Stomach (tissue), 9 donors: ENCODE data around the gene MAMDC2. TPM values are rescaled to one million over a fixed set of nuclear protein-coding genes. Genes with fewer than 3 reads are reported as not detected.

Experiments
- DNase-seq, 2 donors: peaks; one replicate each; pipeline versions ENCODE4 v3.0.0 to v3.0.0-alpha.2; 2013 to 2019
- H3K27ac ChIP-seq, 5 donors: fragments of 200-600 bp in 4 of 5; sonication (generic) in 4 of 5; one replicate each; pipeline ENCODE4 v1.5.1; 2013 to 2019; ENCODE audit warnings: mild to moderate bottlenecking in 1 of 5, moderate library complexity in 1 of 5
- H3K27me3 ChIP-seq, 3 donors: fragments of 200-600 bp; sonication (generic); one replicate each; pipeline ENCODE4 v1.5.1; 2017 to 2019; ENCODE audit warnings: mixed run types in 1 of 3
- H3K36me3 ChIP-seq, 4 donors: fragments of 200-600 bp; sonication (generic); 1 replicate in 3 of 4; 2 replicates in 1 of 4; pipeline ENCODE4 v1.5.1; 2016 to 2019
- H3K4me1 ChIP-seq, 4 donors: fragments of 200-600 bp; sonication (generic); one replicate each; pipeline ENCODE4 v1.5.1; 2016 to 2019
- H3K4me3 ChIP-seq, 4 donors: fragments of 200-600 bp; sonication (generic) in 3 of 4; one replicate each; pipeline ENCODE4 v1.5.1; 2016 to 2019; ENCODE audit warnings: mild to moderate bottlenecking in 1 of 4
- H3K9me3 ChIP-seq, 4 donors: fragments of 200-600 bp; sonication (generic); one replicate each; pipeline ENCODE4 v1.5.1; 2016 to 2019
- EP300 ChIP-seq: sonication (generic); formaldehyde crosslinking; IDR thresholded peaks from one replicate; pipeline ENCODE4 v1.6.1; 2017; ENCODE audit warnings: antibody characterized with exemption
- POLR2A ChIP-seq, 4 donors: fragments of 450-650 bp; IDR thresholded peaks; one replicate each; pipeline ENCODE4 v1.6.1; 2016; ENCODE audit warnings: antibody characterized with exemption in 4 of 4, control low read depth in 2 of 4, mild to moderate bottlenecking in 1 of 4, moderate library complexity in 1 of 4
- POLR2AphosphoS5 ChIP-seq, 3 donors: sonication (generic); formaldehyde crosslinking; IDR thresholded peaks; one replicate each; pipeline ENCODE4 v1.6.1; 2016; ENCODE audit warnings: antibody characterized with exemption in 3 of 3
- WGBS, 5 donors: extraction: QIAGEN DNeasy Blood & Tissue Kit in 3 of 5; methylation state at CpG; one replicate each; pipeline versions ENCODE4 v1.1.5 to v1.1.7; 2013 to 2018; 5-methylcytosine and 5-hydroxymethylcytosine counted together
- intact Hi-C: fragments of 100-400 bp; cut with DNase I; formaldehyde crosslinking; loops from one replicate; pipeline ENCODE4 v1.15.1; 2023; ENCODE audit warnings: low total_unique reads
- polyA plus RNA-seq, 3 donors: library from polyadenylated mRNA; stranded (reverse); fragments of 200-250 nt; gene quantifications; one replicate each; pipeline ENCODE4 v1.2.3, GENCODE V29; 2013
- total RNA-seq, 5 donors: library from RNA; depleted of rRNA; stranded (reverse); fragments of >200 nt; gene quantifications; one replicate each; pipeline versions ENCODE4 v1.1.0 to v1.2.3, GENCODE V29; 2014 to 2016
- TF ChIP-seq, protein P1 (sequence below), 7 experiments: fragments of 450-650 bp in 4 of 7; fragments of 200-600 bp in 3 of 7; sonication (generic) in 3 of 7; IDR thresholded peaks; one replicate each; pipeline ENCODE4 v1.5.1; 2016 to 2019; ENCODE audit warnings: antibody characterized with exemption in 7 of 7, control low read depth in 2 of 7, mild to moderate bottlenecking in 1 of 7
- donor health status: healthy with polysubstance abuse.
- donor health status: Bipolar disorder and iron deficiency.
- donor health status: healthy.

MAMDC2 gene
- total and polyA plus RNA-seq, 8 donors: 7.0 to 91.4 (median 22.0) TPM

GRCh38 chr9:70159630-70160029, 116.0 kb downstream of the MAMDC2 start:
- no peak for DNase-seq
- H3K27ac ChIP-seq: peak overlapping the region in 4 of 5 donors; percentile 25 to 77 (median 52)
- no peak for TF ChIP-seq POLR2A (IDR thresholded peaks at IDR 0.05)
- no peak for TF ChIP-seq POLR2AphosphoS5 (IDR thresholded peaks at IDR 0.05)
- TF ChIP-seq EP300: no peak
- TF ChIP-seq, protein P1, sequence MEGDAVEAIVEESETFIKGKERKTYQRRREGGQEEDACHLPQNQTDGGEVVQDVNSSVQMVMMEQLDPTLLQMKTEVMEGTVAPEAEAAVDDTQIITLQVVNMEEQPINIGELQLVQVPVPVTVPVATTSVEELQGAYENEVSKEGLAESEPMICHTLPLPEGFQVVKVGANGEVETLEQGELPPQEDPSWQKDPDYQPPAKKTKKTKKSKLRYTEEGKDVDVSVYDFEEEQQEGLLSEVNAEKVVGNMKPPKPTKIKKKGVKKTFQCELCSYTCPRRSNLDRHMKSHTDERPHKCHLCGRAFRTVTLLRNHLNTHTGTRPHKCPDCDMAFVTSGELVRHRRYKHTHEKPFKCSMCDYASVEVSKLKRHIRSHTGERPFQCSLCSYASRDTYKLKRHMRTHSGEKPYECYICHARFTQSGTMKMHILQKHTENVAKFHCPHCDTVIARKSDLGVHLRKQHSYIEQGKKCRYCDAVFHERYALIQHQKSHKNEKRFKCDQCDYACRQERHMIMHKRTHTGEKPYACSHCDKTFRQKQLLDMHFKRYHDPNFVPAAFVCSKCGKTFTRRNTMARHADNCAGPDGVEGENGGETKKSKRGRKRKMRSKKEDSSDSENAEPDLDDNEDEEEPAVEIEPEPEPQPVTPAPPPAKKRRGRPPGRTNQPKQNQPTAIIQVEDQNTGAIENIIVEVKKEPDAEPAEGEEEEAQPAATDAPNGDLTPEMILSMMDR (IDR thresholded peaks at IDR 0.05): no peak
- WGBS, 5 donors: 70 to 80% (median 72%) methylated on average over 3 of the region's 3 CpGs
- H3K9me3 ChIP-seq: no peaks in the 10 kb centered on the region
- peaks cover 0 to 7% (median 3%) of the 10 kb centered on the region in 4 donors for H3K36me3 ChIP-seq
- intact Hi-C loops: no loop called here
- H3K4me1 ChIP-seq: peaks cover 0 to 47% (median 19%) of the 10 kb centered on the region in 4 donors
- no peak overlapping the region for H3K4me3 ChIP-seq
- H3K27me3 ChIP-seq: no peaks in the 10 kb centered on the region

GRCh38 chr9:70160686-70161600, 117.3 kb downstream of the MAMDC2 start:
- Histone ChIP-seq H3K9me3 (no peaks in the 10 kb centered on the region), H3K36me3 (peaks cover 0 to 5% (median 0%) of the 10 kb centered on the region in 4 donors), H3K4me1 (peaks cover 0 to 42% (median 16%) of the 10 kb centered on the region in 4 donors), H3K4me3 (no peak overlapping the region), H3K27ac (peak overlapping the region in 4 of 5 donors; percentile 25 to 77 (median 52)), H3K27me3 (no peaks in the 10 kb centered on the region)
- intact Hi-C loops: no loop called here
- DNase-seq: peak in 1 of 2 donors; percentile 81
- WGBS, 5 donors: 50 to 64% (median 55%) methylated on average over 6 of the region's 6 CpGs
- TF ChIP-seq POLR2AphosphoS5 (IDR thresholded peaks at IDR 0.05): peak in 1 of 3 donors; percentile 23
- TF ChIP-seq, protein P1 (IDR thresholded peaks at IDR 0.05): no peak

- Histone ChIP-seq H3K9me3 (no peaks in the 10 kb centered on the region), H3K27me3 (no peaks in the 10 kb centered on the region), H3K4me3 (no peak overlapping the region), H3K27ac (no peak overlapping the region), H3K36me3 (peaks cover 0 to 16% (median 5%) of the 10 kb centered on the region in 4 donors), H3K4me1 (peaks cover 0 to 24% (median 9%) of the 10 kb centered on the region in 4 donors)
- no peak for DNase-seq
- 68 to 75% (median 74%) methylated on average over 6 of the region's 6 CpGs for WGBS, 5 donors
- intact Hi-C loops: no loop called here
- TF ChIP-seq POLR2AphosphoS5 (IDR thresholded peaks at IDR 0.05) (no peak), EP300 (no peak), POLR2A (IDR thresholded peaks at IDR 0.05) (no peak)
- TF ChIP-seq, protein P1 (IDR thresholded peaks at IDR 0.05): no peak
Measured at GRCh38 chr9:70165006-70165602, 121.5 kb downstream of the MAMDC2 start.

DNA sequence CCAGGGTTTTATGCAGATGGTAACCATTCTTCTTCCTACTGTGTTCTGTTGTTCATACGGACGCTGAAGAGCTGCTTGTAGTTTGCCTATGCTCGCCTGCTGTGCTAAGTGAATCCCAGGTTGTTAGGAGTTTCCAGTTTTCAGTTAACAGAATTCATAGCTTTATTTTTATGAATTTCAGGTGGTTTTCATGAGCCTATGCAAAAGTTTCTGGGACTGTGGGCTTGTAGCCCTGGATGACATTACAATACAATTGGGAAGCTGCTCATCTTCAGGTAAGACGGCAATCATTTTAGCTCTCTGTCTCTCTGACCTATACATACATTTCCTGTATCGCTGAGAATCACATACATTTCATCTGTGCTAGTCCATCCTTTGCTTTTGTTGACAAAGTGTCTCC, 124.9 kb downstream of the MAMDC2 start:
- no peak for TF ChIP-seq POLR2A (IDR thresholded peaks at IDR 0.05)
- no peak for TF ChIP-seq POLR2AphosphoS5 (IDR thresholded peaks at IDR 0.05)
- TF ChIP-seq EP300: no peak
- TF ChIP-seq, protein P1 (IDR thresholded peaks at IDR 0.05): no peak
- Histone ChIP-seq H3K27ac (no peak overlapping the region), H3K27me3 (no peaks in the 10 kb centered on the region), H3K4me1 (no peaks in the 10 kb centered on the region), H3K9me3 (no peaks in the 10 kb centered on the region), H3K36me3 (peaks cover 0 to 40% (median 31%) of the 10 kb centered on the region in 4 donors), H3K4me3 (no peak overlapping the region)
- intact Hi-C loops: no loop called here
- 91 to 94% (median 92%) methylated on average over 5 of the region's 5 CpGs for WGBS, 5 donors
- no peak for DNase-seq
